ENCODE measurements around the gene BCHE. TPM values are rescaled to one million over a fixed set of nuclear protein-coding genes. Genes with fewer than 3 reads are reported as not detected.

Gene BCHE
- total RNA-seq, 4 donors from 2014 or later = 9.7 to 252 (median 33.4) TPM

- TF ChIP-seq, protein P1, sequence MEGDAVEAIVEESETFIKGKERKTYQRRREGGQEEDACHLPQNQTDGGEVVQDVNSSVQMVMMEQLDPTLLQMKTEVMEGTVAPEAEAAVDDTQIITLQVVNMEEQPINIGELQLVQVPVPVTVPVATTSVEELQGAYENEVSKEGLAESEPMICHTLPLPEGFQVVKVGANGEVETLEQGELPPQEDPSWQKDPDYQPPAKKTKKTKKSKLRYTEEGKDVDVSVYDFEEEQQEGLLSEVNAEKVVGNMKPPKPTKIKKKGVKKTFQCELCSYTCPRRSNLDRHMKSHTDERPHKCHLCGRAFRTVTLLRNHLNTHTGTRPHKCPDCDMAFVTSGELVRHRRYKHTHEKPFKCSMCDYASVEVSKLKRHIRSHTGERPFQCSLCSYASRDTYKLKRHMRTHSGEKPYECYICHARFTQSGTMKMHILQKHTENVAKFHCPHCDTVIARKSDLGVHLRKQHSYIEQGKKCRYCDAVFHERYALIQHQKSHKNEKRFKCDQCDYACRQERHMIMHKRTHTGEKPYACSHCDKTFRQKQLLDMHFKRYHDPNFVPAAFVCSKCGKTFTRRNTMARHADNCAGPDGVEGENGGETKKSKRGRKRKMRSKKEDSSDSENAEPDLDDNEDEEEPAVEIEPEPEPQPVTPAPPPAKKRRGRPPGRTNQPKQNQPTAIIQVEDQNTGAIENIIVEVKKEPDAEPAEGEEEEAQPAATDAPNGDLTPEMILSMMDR (IDR thresholded peaks at IDR 0.05) = no peak
- TF ChIP-seq POLR2A (IDR thresholded peaks at IDR 0.05) = no peak
- Histone ChIP-seq H3K27ac (no peak overlapping the region), H3K4me3 (no peak overlapping the region), H3K9me3 (no peaks in the 10 kb centered on the region), H3K36me3 (no peaks in the 10 kb centered on the region), H3K27me3 (no peaks in the 10 kb centered on the region), H3K4me1 (no peaks in the 10 kb centered on the region)
- intact Hi-C loops (cut with DNase I; ENCODE audit: low total_unique reads) = no loop called here
- no peak for DNase-seq
These were observed 58.3 kb downstream of the BCHE start for GRCh38 chr3:165778891-165779290.

DNA sequence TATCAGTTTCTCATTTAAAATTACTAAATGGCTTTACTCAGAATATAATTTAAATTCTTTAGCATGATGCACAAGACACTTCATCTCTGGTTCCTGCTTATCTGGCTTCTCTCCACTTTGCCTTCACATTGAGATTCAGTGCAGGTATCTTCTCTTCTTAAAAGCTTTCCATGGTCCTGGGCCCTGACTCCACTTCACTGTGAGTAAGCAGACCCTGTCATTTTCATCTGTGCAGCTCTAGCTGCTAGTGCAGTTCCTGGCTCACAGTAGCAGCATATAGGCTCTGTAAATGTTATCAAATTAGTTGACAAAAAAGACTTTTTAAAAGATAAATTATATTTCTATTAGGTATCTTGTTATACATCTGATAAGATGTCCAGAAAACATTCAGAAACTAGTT is 58.8 kb downstream of the BCHE start:
- no peaks in the 10 kb centered on the region for H3K36me3 ChIP-seq
- TF ChIP-seq POLR2A (IDR thresholded peaks at IDR 0.05) = no peak
- TF ChIP-seq, protein P1 (IDR thresholded peaks at IDR 0.05) = no peak
- intact Hi-C loops (cut with DNase I; ENCODE audit: low total_unique reads) = no loop called here

DNA sequence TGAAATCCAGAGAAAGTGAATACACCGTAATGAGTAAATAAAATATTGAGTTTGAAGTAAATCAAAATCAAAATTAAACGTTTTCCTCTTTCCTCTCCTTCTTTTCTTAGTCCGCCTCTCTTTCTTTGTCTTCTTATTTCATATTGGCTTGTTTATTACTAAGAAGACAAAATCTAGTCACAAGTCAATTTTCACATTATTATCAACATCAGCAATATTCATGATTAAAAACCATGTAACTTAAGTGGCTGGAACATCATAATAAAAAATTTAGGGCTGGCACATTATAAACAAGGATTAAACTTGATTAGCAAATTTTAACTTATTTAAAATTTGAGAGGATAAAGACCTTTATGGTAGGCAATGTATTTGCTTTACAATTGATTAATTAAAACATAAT is 61.4 kb downstream of the BCHE start:
- Histone ChIP-seq H3K9me3 (no peaks in the 10 kb centered on the region), H3K27me3 (no peaks in the 10 kb centered on the region), H3K27ac (no peak overlapping the region), H3K4me3 (no peak overlapping the region), H3K36me3 (no peaks in the 10 kb centered on the region), H3K4me1 (no peaks in the 10 kb centered on the region)
- TF ChIP-seq, protein P1 (IDR thresholded peaks at IDR 0.05) = no peak
- TF ChIP-seq POLR2A (IDR thresholded peaks at IDR 0.05) = no peak
- no peak for DNase-seq
- intact Hi-C loops (cut with DNase I; ENCODE audit: low total_unique reads) = no loop called here

More for the DNA sequence above, 58.8 kb downstream of the BCHE start:
- Histone ChIP-seq H3K4me3 (no peak overlapping the region), H3K4me1 (no peaks in the 10 kb centered on the region), H3K9me3 (no peaks in the 10 kb centered on the region), H3K27ac (no peak overlapping the region), H3K27me3 (no peaks in the 10 kb centered on the region)
- DNase-seq = no peak

DNA sequence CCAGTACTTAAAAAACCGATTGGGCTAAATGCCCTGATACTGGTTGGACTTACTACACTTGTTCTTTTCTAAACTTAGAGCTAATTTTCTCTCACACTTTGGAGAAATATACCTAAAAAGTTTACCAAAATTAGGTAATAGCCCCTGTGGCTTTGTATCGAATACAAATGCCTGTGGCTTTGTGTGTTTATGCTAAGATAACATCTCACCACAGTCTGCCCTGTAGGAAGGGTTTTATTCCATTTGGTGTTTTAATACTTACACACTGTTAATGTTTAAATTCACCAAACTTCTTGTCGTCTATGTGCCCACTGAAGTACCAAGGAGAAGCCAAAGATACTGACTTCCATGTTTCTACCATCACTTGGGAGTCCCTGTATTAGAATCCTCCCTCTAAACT is 66.4 kb downstream of the BCHE start:
- no peak overlapping the region for H3K4me3 ChIP-seq
- H3K27me3 ChIP-seq = no peaks in the 10 kb centered on the region
- H3K36me3 ChIP-seq = no peaks in the 10 kb centered on the region
- H3K9me3 ChIP-seq = no peaks in the 10 kb centered on the region
- TF ChIP-seq POLR2A (IDR thresholded peaks at IDR 0.05) = no peak
- TF ChIP-seq, protein P1 (IDR thresholded peaks at IDR 0.05) = no peak
- no peak for DNase-seq
- H3K27ac ChIP-seq = no peak overlapping the region
- intact Hi-C loops (cut with DNase I; ENCODE audit: low total_unique reads) = no loop called here
- no peaks in the 10 kb centered on the region for H3K4me1 ChIP-seq

DNA sequence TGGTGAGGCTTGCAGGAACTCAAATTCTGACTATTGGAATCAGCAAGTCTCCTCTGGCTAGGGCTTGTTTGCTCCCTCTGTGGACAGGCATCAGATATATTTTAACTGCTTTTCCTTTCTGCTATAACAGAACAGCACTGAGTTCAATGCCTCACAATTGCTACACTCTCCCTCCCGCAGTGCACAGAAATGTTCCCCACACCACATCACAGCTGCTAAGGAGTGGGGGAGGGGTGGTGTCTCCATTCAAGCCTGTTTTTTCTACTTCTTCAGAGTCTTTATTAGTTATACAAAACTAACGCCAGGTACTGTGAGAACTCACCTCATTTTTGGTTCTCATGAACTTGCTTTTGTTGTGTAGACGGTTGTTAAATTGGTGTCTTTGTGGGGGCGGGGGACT is 68.5 kb downstream of the BCHE start:
- TF ChIP-seq, protein P1 (IDR thresholded peaks at IDR 0.05) = no peak
- no peak for TF ChIP-seq POLR2A (IDR thresholded peaks at IDR 0.05)
- Histone ChIP-seq H3K27me3 (no peaks in the 10 kb centered on the region), H3K4me1 (no peaks in the 10 kb centered on the region), H3K9me3 (no peaks in the 10 kb centered on the region), H3K27ac (no peak overlapping the region), H3K4me3 (no peak overlapping the region), H3K36me3 (no peaks in the 10 kb centered on the region)
- DNase-seq = no peak
- intact Hi-C loops (cut with DNase I; ENCODE audit: low total_unique reads) = no loop called here

Data from uterus (tissue), 4 donors.